Epidermal melanocyte (primary cell): ENCODE measurements around the gene KRT79.

Experiments
- DNase-seq: peaks from one replicate; pipeline ENCODE4 v3.0.0; 2011; ENCODE audit warnings: low spot score; ENCODE audit not compliant: insufficient read length

The KRT79 gene

DNA sequence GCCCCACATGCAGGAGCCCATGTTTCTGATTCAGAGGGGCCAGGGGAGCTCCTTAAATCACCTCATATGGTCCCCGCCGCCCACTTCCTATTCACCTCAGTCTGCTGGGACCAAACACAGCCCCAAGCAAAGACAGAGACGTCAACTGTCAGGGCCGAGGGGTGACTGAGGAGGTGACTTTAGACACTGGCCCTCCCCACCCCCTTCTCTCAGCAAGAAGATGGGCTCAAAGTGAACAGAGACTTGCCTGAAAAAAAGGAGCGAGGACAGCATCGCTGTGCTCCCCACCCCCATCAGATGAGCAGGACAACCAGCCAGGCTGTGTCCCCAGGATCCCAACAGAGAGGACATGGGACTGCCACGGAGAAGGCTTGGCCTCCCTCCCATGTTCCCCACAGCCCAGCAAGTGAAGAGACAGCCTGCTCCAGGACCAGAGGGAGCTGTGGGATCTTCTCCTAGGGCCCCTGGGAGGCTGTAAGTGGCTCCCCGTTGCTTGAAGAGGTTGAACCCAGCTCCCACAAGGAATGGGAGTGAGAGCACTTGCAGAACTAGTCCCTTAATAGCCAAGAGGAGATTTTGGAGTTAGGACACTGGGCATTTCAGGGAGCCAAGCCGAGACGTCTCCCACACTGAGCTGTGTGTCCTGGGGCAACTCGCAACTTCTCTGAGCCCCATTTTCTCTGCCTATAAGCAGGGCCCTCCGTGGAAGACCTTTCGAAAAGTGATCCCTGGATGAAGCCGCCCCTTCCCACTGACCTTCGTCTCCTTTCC lies 1.3 kb upstream of the KRT79 start:
- no peak for DNase-seq

DNA sequence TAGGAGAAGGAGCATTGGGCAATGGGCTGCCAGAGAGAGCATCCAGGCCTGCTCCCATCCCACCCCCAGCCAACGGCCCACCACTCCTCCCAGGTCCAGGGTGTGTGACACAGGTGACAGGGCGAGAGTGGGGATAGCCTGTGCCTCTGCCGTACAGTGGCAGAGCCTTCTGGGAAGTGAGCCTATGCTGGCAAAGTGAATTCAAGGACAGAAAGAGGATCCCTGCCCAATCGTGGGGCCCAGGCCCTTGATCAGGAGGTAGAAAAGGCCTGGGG lies 553 bp upstream of the KRT79 start:
- DNase-seq, result no peak

DNA sequence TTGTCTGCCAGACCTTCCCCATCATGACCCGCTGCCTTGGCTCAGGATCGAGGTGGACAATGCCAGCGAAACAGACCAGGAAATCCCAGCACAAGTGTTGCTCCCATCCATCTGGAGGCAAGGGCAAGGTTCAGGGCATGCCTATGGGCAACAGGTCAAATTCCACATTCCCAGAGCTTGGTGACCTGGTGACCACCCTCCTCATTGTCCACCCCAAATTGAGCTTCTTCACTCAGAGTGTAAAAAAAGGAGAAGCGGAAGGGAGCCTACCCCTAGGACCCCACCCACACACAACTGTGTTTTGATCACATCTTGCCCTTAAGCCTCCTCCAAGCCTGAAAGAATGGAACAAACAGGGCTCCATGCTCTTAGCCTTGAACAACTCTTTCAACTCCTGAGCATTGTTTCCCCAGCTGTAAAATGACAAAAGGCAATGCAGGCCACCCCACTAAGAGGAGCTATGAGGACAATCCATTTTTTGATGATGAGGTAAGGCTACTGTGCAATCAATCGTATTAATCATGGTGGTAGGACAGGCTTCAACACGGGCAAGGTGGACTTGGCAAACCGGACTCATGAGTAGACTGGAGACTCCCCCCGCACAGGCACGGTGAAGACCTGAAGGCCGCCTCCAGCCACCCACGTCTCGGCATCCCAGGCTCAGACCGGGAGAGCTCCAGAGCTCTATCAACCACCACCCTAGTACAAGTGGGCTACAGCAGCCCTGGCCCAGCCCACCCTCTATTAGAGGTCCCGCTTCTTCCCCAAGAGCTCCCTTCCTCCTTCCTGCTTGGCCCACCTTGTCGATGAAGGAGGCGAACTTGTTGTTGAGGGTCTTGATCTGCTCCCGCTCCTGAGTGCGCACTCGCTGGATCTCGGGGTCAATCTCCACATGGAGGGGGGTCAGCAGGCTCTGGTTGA lies 866 bp downstream of the KRT79 start:
- DNase-seq, result no peak

DNA sequence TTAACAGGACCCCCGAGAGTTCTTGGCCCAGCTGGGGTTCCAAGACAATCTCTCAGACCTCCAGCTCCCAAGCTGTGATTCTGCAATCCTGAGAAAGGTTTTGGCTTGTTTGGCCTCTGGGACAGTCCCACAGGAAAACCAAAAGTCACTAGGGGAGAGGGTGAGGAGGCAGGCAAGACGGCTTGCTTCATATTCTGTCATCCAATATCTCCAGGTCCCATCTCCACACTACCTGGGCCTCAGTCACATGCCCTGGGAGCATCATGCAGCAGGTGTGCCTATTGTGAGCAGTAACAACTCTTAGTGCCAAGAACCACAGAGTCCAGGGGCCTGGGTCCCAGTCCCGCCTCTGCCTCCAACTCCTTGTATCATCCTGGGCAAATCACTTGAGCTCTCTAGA lies 1.7 kb downstream of the KRT79 start:
- no peak for DNase-seq

DNA sequence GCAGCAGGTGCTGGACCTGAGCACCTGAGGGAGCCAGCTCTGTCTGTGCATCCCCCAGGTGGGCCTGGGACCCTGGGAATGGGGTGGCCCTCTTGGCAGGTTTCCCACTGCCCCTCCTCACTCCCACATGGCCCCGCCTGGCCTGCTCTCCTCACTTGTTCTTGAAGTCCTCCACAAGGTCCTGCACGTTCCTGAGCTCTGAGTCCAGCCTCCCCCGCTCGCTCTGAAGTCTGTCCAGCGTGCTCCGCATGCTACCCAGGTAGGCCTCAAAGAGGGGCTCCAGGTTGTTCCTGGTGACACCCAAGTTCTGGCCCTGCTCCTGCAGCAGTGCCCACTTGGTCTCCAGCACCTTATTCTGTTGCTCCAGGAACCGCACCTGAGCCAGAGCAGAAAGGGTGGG lies 2.9 kb downstream of the KRT79 start:
- no peak for DNase-seq

DNA sequence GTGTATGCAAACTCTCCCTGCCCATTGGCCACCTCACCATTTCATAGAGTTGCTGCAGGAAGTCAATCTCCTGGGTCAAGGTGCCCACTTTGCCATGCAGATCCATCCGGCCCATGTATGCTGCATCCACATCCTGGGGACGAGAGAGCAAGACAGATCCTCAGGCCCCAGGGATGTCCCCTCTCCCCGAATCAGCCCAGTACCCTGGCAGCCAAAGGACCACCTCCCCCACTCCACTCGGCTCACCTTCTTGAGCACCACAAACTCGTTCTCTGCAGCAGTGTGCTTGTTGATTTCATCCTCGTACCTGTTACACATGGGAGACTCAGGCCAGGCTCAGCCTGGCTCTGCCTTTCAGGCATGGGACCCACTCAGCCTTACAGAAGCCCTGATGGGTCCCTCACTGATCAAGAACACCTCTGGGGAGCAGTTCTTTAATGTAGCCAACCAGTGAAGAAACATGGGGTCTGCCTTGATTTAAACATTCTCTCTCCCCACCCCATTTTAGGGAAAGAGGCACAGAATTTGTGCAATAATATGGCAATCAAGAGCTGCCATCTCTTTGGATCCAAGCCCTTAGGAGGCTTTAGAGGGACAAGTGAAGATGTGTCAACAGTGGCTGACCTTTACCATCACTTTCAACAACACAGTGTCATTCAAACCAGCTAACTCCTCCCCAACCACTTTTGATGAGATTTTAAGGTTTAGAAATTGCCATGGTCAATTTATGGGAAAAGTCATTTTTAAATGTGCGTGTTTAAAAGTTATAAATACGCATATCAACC lies 3.9 kb downstream of the KRT79 start:
- DNase-seq, result no peak

DNA sequence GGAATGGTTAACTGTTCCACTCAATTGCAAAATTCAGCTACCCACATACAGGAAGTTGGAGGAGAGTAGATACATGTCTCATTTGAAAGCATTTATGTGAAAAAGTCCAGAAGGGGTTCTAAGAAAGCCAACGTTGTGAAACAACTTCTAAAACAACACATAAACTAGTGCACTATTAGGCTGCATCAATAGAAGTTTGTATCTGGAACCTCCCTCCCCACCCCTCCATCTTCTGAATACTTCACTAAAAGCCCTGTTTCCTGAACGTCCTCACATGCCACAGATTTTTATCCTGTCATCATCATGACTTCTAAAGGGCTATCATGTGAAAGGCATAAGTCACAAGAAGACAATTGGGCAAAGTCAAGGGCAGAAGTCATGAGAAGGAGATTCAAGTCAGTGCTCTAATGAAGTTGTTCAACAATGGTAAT lies 5.5 kb downstream of the KRT79 start:
- DNase-seq, result no peak

DNA sequence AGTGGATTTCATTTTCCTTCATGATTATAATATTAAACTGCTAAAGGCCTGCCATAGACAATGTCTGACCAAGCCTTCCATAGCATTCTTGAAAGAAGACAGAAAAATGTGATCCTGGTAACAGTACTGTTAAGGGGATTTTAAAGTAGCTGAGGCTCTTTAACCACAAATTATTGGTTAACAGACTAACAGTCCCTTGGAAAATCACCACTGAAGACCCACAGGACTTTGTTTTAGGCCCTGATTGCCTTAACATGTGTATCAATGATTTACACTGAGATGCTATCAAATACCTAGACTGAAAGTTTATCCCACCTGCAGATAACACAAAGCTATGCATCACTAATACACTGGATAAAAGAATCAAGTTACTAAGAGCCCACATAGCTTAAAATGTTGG lies 6.0 kb downstream of the KRT79 start:
- DNase-seq, result no peak

DNA sequence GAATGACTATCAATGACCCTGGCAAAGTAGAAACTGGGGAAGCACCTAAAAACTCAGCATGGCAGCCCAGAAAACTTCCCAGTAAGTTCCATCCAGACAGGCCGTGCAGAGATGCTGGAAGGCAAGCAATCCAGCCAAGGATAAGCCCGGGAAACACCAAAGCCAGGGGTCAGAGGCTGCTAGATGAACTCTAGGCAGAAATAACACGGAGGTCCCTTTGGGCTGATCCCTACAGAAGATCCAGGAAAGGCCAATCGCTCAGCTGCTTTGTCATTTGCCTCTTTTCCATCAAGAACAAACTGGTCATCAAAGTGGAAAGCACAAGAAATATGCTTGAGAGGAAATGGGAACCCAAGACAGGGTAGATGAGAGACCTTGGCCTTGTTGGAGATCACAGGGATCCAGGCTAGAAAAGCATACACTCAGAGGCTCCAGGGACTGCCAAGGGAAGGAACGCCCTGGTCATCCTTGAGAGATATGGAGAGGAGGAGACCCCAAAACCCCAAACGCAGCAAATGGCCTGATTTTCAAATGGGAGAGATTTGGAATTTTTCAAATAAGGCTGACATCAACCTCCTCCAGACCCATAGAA lies 6.5 kb downstream of the KRT79 start:
- no peak for DNase-seq

DNA sequence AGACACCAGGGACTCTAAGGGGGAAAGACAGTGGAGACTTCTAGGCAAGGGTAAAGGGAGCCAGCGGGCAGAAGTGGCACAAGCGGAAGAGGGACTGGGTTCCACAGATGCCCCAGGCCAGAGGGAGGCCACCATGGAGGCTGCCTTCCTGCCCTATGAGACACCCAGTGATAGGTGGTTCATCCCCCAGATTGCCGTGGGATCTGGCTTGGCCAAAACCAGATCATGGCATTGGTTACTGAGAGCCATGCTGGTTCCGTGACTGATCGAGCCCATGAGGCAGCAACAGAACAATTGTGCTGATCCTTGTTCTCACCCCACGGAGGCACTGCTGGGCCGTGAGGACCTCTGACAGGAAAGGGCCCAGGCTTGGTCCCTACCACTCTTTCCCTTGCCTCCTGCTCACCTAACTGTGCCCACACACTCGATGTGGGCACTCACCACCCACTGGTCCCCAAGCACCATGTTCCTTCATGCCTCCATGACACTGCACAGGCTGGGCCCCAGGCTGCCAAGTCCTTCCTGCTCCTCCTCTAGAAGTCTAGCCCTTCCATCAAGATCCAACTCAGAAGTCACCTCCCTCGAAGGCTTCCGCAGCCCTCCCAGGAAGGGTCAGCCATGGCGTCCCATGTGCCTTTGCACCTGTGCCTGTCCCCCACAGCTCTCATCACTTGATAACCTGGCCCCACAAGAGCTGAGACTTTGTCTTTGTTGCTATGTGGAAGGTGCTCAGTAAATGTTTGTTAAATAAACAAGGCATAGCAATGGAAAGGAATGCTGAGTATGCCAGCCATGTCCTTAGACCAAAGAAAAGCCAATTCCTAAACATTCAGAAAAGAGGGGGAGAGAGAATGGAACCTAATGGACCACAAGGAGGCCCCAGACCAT lies 7.3 kb downstream of the KRT79 start:
- DNase-seq, result no peak

DNA sequence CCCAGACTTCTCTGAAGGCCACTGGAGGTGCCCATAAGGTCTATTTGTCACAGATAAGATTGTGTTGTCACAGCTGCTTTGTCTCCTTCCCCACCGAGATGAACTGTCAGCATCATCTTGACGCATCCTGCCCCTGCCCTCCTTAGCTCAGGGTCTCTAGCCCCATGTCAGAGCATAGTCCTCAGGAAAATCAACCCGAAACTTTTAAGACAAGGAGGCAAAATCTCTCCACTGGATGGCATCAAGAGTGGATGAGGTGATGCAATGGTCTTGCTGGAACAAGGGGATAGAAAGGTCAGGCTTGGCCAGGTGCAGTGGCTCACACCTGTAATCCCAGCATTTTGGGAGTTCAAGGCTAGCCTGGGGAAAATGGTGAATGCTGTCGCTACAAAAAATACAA lies 8.2 kb downstream of the KRT79 start:
- DNase-seq, result no peak

DNA sequence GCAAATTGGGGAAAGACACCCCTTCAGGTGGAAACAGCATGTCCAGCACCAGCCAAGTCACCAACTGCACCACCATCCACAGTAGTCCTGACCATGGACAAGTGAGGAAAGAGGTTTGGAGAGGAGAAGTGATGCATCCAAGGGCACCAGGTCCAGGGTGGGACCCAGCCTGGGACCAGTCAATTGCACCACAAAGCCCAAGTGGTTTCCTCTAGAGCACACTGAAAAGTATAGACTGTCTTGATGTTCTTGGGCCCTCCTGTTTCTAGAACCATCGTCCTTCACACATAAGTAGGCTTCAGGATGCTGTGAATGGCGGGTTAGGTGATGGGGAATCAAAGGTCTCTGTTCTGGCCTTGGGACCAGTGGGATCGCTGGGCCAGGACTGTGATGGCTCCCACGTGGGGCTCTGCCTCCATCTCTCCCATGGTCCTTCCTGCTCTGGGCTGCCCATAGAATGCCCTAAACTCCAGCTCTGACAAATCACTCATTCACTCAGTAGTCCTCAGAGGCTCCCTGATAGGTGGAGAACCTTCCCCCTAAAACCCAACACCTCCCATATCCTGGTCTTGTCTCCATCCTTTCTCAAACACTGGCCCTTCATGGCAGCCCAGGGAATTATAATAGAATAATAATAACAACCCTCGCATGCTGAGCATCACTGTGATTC lies 9.2 kb downstream of the KRT79 start:
- no peak for DNase-seq

DNA sequence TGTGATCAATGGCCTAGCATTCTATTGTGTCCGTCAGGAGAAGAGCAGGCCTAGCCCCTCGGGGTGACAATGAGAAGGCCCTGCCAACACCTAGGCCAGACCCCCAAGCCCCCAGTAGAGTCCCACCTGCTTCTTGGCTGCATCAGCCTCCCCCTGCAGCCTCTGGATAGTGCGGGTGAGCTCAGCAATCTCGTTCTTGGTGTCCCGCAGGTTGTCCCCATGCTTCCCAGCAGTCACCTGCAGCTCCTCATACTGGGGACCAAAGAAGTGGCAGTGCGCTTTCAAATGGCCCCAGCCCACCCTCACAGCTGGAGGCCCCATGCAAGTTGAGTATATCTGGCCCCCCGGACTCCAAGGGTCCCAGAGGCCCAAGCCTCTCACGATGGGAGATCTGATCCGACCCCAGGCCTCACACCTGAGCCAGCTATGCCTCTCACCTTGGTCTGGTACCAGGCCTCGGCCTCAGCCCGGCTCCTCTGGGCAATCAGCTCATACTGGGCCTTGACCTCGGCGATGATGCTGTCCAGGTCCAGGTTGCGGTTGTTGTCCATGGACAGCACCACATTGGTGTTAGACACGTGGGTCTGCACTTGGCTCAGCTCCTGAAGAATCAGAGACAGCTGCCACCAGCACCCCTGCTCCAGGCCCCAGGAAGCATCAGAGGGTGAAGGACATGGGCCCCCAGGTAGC lies 10.2 kb downstream of the KRT79 start:
- DNase-seq, result no peak

DNA sequence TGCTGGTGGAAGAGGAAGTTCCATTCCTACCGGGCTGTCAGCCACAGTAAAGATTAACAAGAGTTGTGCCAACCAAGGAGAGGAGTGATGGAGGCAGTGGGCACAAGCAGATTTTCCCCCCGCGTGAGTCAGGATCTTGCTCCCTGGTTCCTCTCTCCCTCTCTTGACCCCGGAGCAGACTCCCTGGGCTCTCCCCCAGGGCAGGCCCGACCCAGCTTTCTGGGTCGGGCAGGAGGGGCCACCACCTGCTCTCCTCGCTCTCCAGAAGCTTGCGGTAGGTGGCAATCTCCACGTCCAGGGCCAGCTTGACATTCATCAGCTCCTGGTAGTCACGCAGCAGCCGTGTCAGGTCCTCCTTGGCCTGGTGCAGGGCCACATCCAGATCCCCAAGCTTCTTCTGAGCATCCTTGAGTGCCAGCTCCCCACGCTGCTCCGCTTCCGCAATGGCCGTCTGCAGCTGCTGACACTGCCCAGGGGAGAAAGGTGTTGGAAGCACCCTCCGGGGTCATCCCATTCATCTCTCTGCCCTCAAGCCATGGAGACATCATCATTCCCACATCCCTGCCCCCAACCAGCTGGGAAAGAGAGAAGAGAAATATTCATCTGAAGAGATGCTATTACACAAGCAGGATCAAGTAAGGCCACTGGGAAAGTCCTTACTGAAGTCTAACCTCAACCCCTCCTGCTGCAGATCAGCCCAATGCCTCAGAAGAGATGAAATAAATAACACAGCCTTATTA lies 11.2 kb downstream of the KRT79 start:
- no peak for DNase-seq

DNA sequence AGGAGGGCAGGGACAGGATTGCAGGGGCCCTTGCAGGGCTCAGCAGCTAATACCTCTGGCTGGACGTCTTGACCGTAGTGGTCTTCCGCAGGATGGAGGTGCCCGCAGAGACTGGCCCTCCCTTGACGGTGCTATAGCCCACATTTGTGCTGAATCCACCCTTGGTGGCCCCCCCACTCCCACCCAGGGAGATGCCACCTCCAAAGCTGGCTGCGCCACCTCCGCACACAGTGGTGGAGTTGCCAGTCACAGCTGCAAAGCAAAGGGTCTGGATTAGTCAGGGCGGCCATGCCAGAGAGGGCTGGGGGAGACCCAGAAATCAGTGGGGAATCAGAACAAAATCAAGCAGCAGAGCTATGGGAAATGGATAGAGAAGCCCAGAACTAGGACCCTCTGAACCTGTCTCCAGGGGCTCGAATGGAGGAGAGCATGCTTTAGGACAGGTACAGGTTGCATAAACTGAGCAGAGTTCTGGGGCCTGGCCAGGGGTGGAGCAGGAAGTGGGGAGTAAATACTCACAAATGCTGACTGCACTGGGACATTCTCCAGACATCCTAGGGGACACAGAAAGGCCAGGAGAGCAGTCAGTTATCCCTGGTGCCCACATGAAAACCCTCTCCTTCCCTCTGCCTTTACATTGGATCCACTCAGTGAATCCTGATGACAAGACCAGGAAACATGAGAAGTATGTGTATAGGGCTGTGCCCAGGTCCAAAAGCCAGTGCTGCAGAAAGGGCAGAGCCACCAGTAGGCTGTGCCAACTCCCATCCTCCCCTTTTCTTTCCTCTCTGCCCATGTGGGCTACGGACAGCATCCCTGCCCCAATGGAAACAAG lies 12.1 kb downstream of the KRT79 start:
- DNase-seq, result no peak

DNA sequence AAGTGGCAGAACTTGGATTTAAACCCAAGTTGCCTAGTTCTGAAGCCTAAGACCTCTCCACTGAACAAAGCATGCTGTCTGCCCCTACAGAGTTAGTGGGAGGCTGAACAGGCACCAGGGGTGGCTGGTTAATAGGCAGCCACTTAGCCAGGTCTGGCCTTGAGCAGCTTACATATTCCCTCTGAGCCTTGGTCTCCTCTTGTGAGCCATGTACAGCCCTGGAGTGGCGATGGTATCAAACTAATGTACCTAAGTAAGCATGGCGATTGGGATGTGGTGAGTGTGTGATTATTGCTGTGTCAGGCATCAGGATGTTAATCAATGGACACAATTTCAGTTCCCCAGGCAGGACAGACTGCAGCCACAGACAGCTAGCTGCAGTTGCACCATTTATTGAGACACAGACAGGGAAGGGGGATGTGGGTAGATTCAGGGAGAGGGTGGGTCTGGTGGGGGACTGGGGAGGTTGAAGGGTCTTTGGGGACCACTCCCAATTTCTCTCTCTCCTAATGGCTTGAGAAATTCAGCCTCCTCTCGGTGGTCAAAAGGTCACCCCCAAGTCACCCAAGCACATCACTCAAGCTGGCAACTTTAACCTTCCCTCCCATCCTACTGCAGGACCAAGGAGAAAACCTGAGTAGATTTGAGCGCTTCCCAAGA lies 12.9 kb downstream of the KRT79 start:
- DNase-seq, result no peak

DNA sequence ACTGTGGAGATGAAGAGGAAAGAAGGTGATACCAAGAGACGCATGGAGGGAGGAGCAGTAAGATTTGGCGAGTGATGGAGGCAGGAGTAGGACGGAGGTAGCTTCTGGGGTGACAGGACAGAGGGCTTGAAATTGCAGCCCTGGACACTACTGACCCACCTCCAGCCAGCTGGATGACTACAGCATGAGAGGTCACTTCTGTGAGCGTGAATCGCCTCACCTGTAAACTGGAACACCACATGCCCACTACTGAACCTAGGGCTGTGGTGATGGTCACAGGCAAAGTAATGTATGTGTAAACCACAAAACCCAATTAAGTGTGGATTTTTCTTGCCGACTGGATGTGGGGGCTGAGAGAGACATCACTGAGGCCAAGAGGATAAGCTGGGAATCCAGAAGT lies 13.6 kb downstream of the KRT79 start:
- no peak for DNase-seq
